HCT116 (cell line): ENCODE results near the gene NDUFS2. TPM values are rescaled to one million over a fixed set of nuclear protein-coding genes. Genes with fewer than 3 reads are reported as not detected.

Experiments used
- ATAC-seq: fragments of 200-7000 bp; cut with Tn5 transposase; 2 replicates; pipeline ENCODE4 v1.9.1; 2020; ENCODE audit warnings: mild to moderate bottlenecking, moderate library complexity
- BruUV-seq: library from RNA; stranded (reverse); fragments of 400-500 nt; replicated peaks from 2 replicates; lab custom pipeline; 2021; lab: Mats Ljungman, UMichigan
- CTCF ChIA-PET: fragments of 300-600 bp; sonication (Branson Sonifier 250); formaldehyde crosslinking; loops from one replicate; lab custom pipeline; 2021; ENCODE audit warnings: antibody characterized with exemption; lab: Charles Lee
- POLR2A ChIA-PET: fragments of 300-600, 350-600 bp; sonication (Branson Sonifier 250); formaldehyde crosslinking; loops from one replicate; lab custom pipeline; 2021; ENCODE audit warnings: antibody characterized with exemption; lab: Charles Lee
- RAD21 ChIA-PET, 2 experiments: fragments of 300-600 bp; sonication (Branson Sonifier 250); formaldehyde crosslinking; loops; one replicate each; lab custom pipeline; 2023; ENCODE audit warnings: low total read pairs in 2 of 2; ENCODE audit not compliant: uncharacterized antibody in 2 of 2, unreplicated experiment in 2 of 2, low non-redundant PET in 1 of 2; lab: Charles Lee
- DNase-seq: peaks from one replicate; pipeline ENCODE4 v3.0.0-alpha.2; 2010; ENCODE audit warnings: low read depth, low spot score
- H2AFZ ChIP-seq: fragments of 200-600 bp; shearing (Covaris generic), sonication (generic); 2 replicates; pipeline ENCODE4 v1.6.1; 2017; ENCODE audit warnings: low read depth, mixed run types, mixed read lengths, antibody characterized with exemption, low read length; ENCODE audit not compliant: poor library complexity, severe bottlenecking
- H3K27ac ChIP-seq: 2 replicates; pipeline ENCODE4 v1.5.1; 2012; ENCODE audit warnings: low read depth, low read length
- H3K27me3 ChIP-seq: fragments of 200-600 bp; sonication (generic); 2 replicates; pipeline ENCODE4 v1.6.1; 2016; ENCODE audit warnings: mixed run types, low read length, mixed read lengths; ENCODE audit not compliant: insufficient read depth
- H3K36me3 ChIP-seq, 2 experiments: fragments of 200-500 bp in 1 of 2; fragments of 200-600 bp in 1 of 2; sonication (Bioruptor generic) in 1 of 2; sonication (generic) in 1 of 2; 2 replicates each; pipeline versions ENCODE4 v1.5.1 to v1.6.1; 2014 to 2016; ENCODE audit warnings: low read length in 2 of 2, inconsistent platforms in 1 of 2, mixed read lengths in 1 of 2, mixed run types in 1 of 2; ENCODE audit not compliant: insufficient read depth in 2 of 2, control insufficient read depth in 1 of 2
- H3K4me1 ChIP-seq, 2 experiments: fragments of 200-600 bp in 1 of 2; sonication (generic) in 1 of 2; 2 replicates each; pipeline versions ENCODE4 v1.5.1 to v1.6.1; 2012 to 2017; ENCODE audit warnings: low read length in 2 of 2, inconsistent platforms in 1 of 2, mild to moderate bottlenecking in 1 of 2, mixed read lengths in 1 of 2, mixed run types in 1 of 2, moderate library complexity in 1 of 2; ENCODE audit not compliant: insufficient read depth in 2 of 2, control insufficient read depth in 1 of 2
- H3K4me2 ChIP-seq: fragments of 200-600 bp; sonication (generic); 2 replicates; pipeline ENCODE4 v1.6.1; 2017; ENCODE audit warnings: mixed run types, low read length, mixed read lengths
- H3K4me3 ChIP-seq, 2 experiments: fragments of 200-600 bp in 1 of 2; sonication (generic) in 1 of 2; replicated peaks in 1 of 2; 2 replicates each; pipeline ENCODE4 v1.5.1; 2011 to 2016; ENCODE audit warnings: low read length in 2 of 2, control low read depth in 1 of 2, low read depth in 1 of 2, mild to moderate bottlenecking in 1 of 2, mixed read lengths in 1 of 2, mixed run types in 1 of 2
- H3K79me2 ChIP-seq: fragments of 200-600 bp; sonication (generic); 2 replicates; pipeline ENCODE4 v1.6.1; 2017; ENCODE audit warnings: mild to moderate bottlenecking, mixed run types, low read length, moderate library complexity, mixed read lengths; ENCODE audit not compliant: insufficient read depth
- H3K9ac ChIP-seq: fragments of 200-600 bp; sonication (generic); 2 replicates; pipeline ENCODE4 v1.6.1; 2016; ENCODE audit warnings: low read length, mixed read lengths
- H3K9me2 ChIP-seq: fragments of 200-600 bp; sonication (generic), shearing (Covaris generic); 2 replicates; pipeline ENCODE4 v1.6.1; 2017; ENCODE audit warnings: mixed run types, mild to moderate bottlenecking, moderate library complexity; ENCODE audit not compliant: insufficient read depth
- H3K9me3 ChIP-seq, 2 experiments: fragments of 200-500 bp in 1 of 2; fragments of 200-600 bp in 1 of 2; sonication (Bioruptor generic) in 1 of 2; sonication (generic) in 1 of 2; 2 replicates each; pipeline ENCODE4 v1.6.1; 2014 to 2017; ENCODE audit warnings: low read length in 2 of 2, mixed read lengths in 2 of 2, inconsistent platforms in 1 of 2, low read depth in 1 of 2, mild to moderate bottlenecking in 1 of 2, mixed run types in 1 of 2, moderate library complexity in 1 of 2; ENCODE audit not compliant: control insufficient read depth in 1 of 2, insufficient read depth in 1 of 2
- H4K20me1 ChIP-seq: fragments of 200-600 bp; sonication (generic), shearing (Covaris generic); 2 replicates; pipeline ENCODE4 v1.6.1; 2017; ENCODE audit warnings: mixed run types, mild to moderate bottlenecking, moderate library complexity; ENCODE audit not compliant: insufficient read depth
- CBX3 ChIP-seq: IDR thresholded peaks from 2 replicates; pipeline ENCODE4 v1.6.1; 2012; ENCODE audit warnings: low read depth
- EGR1 ChIP-seq: IDR thresholded peaks from 2 replicates; pipeline ENCODE4 v1.6.1; 2012; ENCODE audit warnings: low read depth
- FOSL1 ChIP-seq: IDR thresholded peaks from 2 replicates; pipeline ENCODE4 v1.6.1; 2012; ENCODE audit warnings: low read depth
- SP1 ChIP-seq: IDR thresholded peaks from 2 replicates; pipeline ENCODE4 v1.6.1; 2012; ENCODE audit warnings: low read depth
- SRF ChIP-seq: IDR thresholded peaks from 2 replicates; pipeline ENCODE4 v1.6.1; 2012; ENCODE audit warnings: low read depth
- YY1 ChIP-seq: IDR thresholded peaks from 2 replicates; pipeline ENCODE4 v1.6.1; 2011; ENCODE audit warnings: low read length, low read depth, moderate library complexity, mild to moderate bottlenecking; ENCODE audit not compliant: insufficient replicate concordance; ENCODE audit errors: extremely low read depth
- ZNF274 ChIP-seq: fragments of 200-500 bp; sonication (Bioruptor generic); IDR thresholded peaks from 2 replicates; pipeline ENCODE4 v1.6.1; 2014; ENCODE audit warnings: mild to moderate bottlenecking, low read depth, low read length, inconsistent platforms
- intact Hi-C: fragments of 100-400 bp; cut with micrococcal nuclease; formaldehyde crosslinking; loops from 2 replicates; pipeline ENCODE4 v1.10.0; 2022
- total RNA-seq: library from RNA; stranded (reverse); gene quantifications from one replicate; pipeline ENCODE4 v1.2.1, GENCODE V29; 2021; ENCODE audit not compliant: unreplicated experiment
- TF ChIP-seq, protein P1 (sequence below): IDR thresholded peaks from 2 replicates; pipeline ENCODE4 v1.6.1; 2012
- TF ChIP-seq, protein P2 (sequence below): IDR thresholded peaks from 2 replicates; pipeline ENCODE4 v1.6.1; 2011; ENCODE audit warnings: mild to moderate bottlenecking, low read length, moderate library complexity; ENCODE audit not compliant: insufficient replicate concordance; ENCODE audit errors: extremely low read depth

The NDUFS2 gene
- total RNA-seq, 1 experiment from 2014 or later: 82.7 TPM

- ChIA-PET RAD21 (no interaction called here), POLR2A (no interaction called here), CTCF (interaction anchor here (1.7 kb wide), 1 partner anchor 151 kb away, joined by 11 read pairs; no protein-coding TSS in a partner anchor)
- H3K4me2 ChIP-seq: no peak overlapping the region
- H3K79me2 ChIP-seq: no peaks in the 10 kb centered on the region
- no peaks in the 10 kb centered on the region for H3K9me2 ChIP-seq
- H3K27ac ChIP-seq: no peak overlapping the region
- intact Hi-C loops: no loop called here
- H3K36me3 ChIP-seq: peaks cover 4 to 17% of the 10 kb centered on the region in 2 experiments
- no peaks in the 10 kb centered on the region for H3K27me3 ChIP-seq
- no peak overlapping the region for H2AFZ ChIP-seq
- ATAC-seq: no peak
- DNase-seq: no peak
- no peaks in the 10 kb centered on the region for H3K9me3 ChIP-seq
- no peak overlapping the region for H3K4me3 ChIP-seq
- H3K9ac ChIP-seq: no peak overlapping the region
- BruUV-seq: no TSS peak
- TF ChIP-seq YY1 (no peak), ZNF274 (no peak), CBX3 (no peak), EGR1 (no peak), SP1 (no peak), FOSL1 (no peak), SRF (no peak)
- TF ChIP-seq, protein P1, sequence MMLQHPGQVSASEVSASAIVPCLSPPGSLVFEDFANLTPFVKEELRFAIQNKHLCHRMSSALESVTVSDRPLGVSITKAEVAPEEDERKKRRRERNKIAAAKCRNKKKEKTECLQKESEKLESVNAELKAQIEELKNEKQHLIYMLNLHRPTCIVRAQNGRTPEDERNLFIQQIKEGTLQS: no peak
- TF ChIP-seq, protein P2, sequence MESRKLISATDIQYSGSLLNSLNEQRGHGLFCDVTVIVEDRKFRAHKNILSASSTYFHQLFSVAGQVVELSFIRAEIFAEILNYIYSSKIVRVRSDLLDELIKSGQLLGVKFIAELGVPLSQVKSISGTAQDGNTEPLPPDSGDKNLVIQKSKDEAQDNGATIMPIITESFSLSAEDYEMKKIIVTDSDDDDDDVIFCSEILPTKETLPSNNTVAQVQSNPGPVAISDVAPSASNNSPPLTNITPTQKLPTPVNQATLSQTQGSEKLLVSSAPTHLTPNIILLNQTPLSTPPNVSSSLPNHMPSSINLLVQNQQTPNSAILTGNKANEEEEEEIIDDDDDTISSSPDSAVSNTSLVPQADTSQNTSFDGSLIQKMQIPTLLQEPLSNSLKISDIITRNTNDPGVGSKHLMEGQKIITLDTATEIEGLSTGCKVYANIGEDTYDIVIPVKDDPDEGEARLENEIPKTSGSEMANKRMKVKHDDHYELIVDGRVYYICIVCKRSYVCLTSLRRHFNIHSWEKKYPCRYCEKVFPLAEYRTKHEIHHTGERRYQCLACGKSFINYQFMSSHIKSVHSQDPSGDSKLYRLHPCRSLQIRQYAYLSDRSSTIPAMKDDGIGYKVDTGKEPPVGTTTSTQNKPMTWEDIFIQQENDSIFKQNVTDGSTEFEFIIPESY: no peak
- H4K20me1 ChIP-seq: no peaks in the 10 kb centered on the region
- H3K4me1 ChIP-seq: peaks cover 8 to 17% of the 10 kb centered on the region in 2 experiments; a peak in 3 of 4 replicates
Observed at GRCh38 chr1:161230762-161231161, 28.6 kb downstream of the NDUFS2 start.
